TTC549 (cell line): ENCODE results near the gene STK24.

Experiments used
- FAIRE-seq: peaks from 2 replicates; lab custom pipeline; 2012; peaks lifted over from hg19 to GRCh38; lab: Jason Lieb, UNC

The STK24 gene

DNA sequence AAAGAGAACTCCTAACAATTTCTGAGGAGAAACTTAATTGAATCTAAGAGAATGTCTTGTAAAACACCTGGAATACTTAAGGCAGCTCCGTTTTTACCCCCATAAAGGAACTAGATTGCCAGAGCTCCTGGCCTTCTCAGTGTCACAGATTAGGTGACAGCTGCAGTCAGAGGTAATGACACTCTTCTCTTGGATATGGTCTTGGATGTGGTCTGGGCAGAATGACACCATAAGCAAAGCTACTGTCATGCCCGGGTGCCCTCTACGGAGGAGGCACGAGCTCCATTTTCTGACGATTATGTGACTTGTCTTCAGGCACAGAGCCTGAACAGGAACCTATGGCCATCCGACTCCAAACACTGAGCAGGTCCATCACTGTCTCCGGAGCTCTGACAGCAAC is 46.7 kb downstream of the STK24 start:
- FAIRE-seq: no peak

DNA sequence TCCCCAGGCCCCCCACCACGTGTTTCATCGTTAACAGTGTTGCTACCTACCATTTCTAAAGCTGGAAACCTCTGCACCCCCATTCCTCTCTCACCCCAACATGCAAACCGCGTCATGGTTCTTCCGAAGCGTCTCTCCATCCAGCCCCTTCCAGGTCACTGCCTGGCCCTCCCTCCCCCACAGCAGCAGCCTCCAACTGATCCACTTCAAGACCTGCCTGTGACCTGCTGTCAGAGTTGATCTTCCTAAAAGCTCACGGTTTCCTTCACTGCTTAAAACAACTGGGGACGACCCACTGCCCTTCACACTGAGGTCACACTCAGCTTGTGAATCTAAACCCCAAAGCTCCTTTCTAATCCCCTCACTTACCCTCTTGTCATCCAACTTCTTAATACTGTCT is 47.7 kb downstream of the STK24 start:
- no peak for FAIRE-seq

DNA sequence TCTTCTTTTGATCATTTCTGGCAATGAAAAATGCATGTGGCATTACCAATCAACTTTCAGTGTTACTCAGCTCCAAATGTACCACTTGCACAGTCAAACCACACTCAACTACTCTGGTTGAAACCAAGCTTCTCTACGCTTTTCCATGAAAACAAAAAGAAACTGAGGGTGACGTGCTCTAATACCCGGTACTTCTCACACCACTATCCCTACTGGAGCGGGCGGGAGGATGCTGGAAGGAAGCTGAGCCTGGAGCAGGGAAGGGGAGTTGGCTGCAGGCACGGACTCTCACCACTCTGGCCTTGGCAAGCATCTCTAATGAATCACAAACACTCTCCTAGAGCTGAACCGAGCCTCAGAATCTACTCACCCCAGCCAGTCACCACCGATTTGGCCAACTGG is 48.2 kb downstream of the STK24 start:
- no peak for FAIRE-seq

DNA sequence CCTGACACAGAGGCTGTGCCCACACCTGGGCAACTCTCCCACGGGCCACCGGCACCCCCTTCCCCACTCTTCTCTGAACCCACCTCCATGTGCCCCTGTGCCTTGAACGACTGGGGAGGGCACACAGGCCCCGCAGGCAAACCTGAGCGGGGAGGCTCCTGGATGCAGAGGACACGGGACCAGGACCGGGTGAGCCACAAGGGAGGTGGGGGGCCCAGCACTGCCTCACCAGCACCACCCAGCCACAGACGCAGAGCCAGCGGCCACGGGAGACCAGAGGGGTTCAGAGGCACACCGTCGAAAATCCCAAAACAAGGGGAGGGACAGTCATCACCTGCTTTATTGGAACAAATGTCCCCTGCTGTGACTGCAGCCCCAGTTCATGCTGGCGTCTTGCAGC is 49.4 kb downstream of the STK24 start:
- FAIRE-seq: no peak

DNA sequence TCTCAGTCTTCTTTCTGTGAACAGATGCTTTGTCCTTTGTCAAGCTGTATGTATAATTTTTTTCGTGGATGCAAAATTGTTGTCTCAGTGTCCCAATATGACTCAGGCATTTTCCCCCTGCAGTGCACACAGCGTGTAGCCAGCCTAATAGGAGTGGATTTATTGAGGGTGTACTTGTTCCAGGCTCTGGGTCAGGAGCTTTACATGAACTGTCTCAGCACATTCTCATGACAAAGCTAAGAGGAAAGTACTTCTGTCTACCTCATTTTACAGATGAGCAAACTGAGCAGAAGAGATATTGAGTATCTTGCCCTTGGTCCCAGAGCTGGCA is 50.8 kb downstream of the STK24 start:
- FAIRE-seq: no peak

DNA sequence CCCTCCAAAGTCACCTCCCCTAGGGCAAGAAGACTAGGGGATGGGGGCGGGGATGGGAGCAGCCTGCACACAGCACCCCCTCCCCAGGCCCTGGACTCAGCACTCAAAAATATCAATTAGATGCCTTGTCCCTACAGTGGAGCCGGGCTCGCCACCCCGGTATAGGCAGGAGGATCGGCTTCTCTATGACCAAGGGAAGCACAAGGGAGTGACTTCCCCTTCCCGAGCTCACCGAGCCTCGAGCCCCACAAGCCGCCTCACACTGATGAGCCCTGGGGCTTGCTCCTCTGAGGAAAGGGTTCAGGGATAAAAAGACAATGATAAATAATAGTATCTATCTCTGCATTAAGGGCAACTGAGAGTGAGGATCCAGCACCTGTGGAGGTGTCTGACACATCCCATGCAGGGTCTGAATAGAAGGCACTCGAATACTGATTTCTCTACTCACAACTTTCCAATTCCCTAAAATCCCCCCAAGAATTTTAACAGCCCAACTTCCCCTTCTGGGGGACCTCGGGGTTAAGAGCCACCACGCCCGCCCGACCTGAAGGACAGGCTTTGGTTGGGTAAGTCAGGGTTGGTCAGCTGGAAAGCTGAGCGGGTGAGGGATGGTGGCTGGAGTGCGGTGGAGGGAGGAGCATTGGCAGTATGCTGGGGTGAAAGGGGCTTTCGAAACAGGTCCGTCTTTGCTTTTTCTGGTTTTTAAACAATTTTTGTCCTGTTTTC is 51.3 kb downstream of the STK24 start:
- FAIRE-seq: no peak

DNA sequence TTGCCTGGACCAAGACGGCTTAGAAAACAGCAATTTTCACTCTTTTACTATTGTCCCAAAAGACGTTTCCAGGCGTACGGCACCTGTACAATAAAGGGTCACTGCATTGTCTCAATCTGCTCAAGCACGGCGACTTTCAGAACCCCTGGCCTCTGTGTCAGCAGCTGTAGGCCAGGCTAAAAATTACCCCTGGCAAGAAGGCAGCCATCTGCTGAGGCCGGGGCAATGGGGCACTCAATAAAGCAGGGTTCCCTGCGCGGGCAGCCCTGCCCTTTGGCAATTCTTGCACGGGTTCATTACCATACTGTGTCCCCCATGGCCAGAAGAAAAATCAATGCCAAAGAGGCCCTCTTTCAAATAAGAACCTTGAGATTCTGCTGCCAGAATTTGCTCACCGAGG is 52.1 kb downstream of the STK24 start:
- no peak for FAIRE-seq

DNA sequence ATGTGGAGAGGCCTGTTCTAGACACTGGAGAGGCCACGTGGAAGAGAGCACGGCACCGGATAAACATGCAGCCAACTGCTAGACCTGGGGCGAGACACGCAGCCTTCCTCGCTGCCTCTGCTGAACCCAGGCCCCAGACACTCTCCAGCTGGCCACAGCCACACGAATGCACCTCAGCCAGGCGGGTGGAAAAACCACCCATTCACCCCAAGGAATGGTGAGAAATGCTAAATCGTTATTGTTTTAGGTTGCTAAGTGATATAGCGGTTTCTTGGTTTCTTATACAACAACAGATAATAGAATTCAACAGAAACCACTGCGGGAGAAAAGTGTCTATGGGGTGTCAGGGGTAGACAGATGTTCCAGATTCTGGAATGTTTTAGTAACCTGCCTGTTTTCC is 52.5 kb downstream of the STK24 start:
- no peak for FAIRE-seq

DNA sequence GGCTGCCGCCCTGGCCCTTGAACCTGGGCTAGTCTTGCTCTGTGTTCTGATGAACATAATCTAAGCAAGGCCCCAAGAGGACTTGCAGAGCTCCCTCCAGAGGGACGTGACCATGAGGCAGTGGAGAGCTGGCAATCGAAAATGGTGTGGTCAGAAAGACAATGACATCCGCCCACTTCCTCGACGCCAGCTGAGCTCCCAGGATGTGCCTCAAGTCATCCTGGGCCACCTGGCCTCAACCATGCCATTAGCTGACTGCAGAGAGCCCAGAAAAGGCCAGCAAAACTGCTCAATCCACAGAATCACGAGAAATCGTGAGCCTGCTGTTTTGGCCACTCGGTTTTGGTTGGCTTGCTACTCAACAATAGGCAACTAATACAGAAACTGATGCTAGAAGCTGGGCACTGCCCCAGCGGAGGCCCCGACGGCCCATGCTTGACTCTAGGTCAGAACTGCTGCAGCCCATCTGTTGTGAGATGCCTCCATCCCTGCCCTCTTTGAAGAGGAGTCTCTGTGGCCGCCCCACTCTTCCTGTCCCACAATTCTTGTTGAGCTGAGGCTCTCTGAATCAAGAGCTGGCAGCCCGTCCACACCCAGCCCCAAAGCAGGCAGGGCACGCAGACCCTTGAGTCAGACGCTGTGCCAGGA is 53.3 kb downstream of the STK24 start:
- FAIRE-seq: no peak

DNA sequence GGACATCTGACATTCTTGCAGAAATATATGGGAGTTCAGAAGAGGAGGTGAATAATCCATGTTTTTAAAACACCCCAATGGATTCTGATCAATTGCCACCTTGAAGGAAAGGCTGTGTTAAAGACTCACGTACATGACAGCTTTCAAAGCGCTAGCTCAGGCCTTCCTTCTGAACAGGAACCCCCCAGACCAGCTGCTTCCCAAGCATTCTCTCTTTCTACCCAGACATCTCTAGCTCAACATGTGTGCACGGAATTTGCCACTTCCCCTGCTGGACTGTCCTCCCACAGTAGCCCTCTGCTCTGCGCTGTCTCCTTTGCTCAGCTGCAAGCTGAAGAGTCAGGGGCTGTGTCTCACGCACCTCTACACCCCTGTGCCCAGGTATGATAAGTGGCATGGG is 54.5 kb downstream of the STK24 start:
- FAIRE-seq: no peak

DNA sequence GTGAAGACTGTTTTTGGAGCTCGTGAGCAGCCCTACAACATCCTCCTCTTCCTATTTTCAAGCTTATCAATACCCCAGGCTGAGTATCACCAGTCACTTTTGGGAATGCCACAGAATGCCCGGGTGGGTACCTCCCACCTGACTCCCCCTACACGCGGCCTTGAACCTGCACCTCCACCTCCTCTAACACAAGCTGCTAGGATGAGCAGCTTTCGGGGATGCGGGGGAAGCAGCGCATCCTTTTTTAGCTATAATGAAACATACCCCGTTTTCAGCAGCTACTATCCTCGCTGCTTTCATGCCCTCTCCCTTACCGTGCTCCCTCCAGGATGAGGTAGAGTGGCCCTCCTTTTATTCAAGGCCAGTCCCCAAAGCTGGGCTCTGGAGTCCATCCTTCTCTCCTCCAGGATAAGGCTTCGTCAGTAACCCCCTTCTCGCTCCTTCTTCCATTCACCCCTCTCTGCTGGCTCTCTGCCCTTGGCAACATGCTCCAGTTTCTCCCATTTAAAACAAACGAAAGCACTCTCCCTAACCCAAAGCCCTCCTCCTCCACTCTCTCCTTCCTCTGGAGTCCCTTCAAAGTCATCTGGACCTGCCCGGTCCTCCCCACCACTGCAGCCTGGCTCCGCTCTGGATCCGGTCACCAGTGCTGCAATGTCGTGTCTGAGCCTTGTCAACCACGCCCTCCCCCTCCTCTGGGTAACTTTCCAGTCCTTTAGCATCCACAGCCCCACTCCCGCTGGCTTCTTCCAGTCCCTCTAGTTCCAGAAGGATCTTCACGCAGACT is 55.3 kb downstream of the STK24 start:
- FAIRE-seq: no peak

DNA sequence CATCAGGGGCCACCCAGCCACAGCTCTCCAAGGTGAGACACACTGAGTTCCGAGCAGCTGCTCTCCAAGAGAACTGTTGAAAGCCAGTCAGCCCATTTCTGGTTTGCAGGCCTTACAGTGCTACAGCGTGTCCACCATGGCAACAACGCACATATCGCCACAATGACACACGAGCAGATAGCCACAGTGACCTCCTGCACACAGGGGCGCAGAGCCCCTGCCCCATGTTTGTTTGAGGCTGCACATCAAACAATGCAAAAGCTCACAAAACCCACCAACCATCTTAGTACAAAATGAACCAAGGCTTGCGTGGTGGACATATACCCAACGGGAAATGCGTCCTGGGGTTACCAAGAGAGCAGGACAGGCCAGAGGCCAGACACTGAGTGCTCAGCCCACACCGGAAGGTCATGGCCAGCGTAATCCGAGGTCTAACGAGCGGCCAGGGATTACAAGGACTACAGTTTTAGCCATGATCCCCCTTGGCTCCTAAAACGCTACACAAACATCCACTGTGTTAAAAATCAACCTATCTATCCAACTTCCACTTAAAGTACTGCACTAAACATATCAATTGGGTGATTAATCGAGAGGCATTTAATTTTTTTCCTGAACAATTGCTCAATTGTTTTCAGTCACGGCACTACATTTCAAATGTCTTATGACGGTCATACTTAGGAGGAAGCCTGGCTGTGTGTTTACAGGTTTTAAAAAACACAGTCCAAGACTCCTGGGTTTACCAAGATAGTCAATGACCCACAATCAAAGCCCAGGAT is 56.0 kb downstream of the STK24 start:
- FAIRE-seq: no peak

DNA sequence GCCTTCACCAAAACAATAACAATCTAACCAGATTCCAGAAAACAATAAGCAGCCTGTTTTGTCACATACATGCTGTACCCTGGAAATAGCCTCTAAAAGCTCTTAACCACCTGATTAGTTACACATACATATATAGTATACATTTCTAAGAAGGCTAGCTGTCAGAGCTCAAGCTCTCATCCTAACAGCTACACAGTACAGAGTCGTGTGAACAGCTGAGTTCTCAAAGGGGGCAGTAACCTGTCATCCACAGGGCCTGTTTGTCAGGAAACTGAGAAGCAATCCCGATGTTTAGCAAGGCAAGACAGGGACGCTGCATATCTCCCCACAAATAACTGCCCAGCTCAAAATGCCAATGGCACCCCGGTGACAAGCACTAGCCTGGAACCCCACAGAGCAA is 56.9 kb downstream of the STK24 start:
- no peak for FAIRE-seq

DNA sequence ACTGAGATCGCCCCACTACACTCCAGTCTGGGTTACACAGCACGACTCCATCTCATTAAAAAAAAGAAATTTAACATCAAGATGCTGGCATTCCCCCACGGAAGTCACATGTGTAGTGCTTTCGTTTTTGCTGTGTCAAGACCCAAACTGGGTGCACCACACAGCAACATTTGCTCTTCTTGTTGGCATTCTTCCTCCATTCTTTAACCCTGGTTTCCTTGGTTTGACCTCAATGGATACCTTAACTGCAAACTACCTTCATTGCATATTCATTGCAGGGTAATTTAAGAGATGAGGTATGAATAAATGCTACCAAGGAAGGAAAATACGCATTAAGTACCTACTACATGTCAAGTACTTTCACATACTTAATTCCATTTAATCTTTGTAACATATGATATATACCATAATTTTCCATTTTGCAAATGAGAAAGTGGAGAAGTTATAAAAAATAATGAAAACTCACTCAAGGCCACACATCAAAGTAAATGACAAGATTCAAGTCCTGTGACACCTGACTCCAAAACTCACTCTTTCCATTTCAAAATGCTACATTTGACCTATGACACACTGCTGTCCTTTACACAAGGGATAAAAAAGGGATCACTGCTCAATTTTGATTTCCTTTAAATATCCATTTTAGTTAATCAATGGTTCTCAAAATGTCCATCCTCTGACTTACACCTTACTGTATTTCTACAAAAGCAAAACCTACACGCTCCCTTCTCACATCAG is 59.2 kb downstream of the STK24 start:
- FAIRE-seq: no peak

DNA sequence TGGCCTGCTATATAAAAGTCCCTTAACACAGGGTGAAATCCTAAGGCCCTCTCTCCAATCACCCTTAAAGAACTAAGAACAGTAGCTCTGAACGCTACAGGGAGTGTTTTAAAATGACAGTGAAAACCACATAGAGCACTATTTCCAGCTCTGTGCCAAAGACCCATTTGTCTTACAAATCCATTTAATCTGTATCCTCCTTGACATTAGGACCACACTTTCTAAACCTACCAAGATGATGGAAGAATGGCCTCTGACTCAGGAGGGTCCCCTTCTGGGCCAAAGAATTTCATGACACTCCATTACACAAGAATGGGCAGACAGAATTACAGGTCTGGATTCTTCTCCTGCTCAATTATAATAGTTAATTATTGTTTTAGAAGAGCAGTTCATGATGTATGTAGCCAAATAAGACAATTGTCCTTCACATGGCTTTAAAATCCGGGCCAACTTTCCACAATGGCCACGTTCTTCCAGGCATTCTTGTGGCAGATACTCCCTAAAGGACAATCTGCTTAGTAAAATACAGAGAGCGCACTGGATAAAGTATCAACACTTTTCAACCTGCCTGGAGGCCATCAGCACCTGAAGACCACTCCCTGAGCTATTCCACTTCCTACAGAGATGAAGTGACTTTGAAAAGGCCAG is 61.0 kb downstream of the STK24 start:
- no peak for FAIRE-seq

DNA sequence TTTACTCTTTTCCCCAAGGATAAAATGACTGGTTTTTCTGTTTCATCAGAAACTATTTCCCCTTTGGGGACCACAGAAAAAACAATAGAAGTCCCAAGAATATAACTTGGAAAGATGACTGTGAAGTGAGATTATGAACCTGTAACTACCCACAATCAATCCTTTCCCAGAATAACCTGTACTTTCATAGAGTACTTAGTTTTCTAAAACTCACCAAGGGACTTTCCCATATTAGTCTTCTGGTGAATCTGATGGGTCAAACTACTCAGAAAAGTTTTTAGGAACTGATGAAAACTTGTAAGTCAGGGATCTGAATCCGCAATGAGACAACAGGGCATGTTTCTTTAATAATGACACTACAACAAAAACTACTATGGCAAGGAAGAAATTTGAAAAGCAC is 62.6 kb downstream of the STK24 start:
- FAIRE-seq: no peak

DNA sequence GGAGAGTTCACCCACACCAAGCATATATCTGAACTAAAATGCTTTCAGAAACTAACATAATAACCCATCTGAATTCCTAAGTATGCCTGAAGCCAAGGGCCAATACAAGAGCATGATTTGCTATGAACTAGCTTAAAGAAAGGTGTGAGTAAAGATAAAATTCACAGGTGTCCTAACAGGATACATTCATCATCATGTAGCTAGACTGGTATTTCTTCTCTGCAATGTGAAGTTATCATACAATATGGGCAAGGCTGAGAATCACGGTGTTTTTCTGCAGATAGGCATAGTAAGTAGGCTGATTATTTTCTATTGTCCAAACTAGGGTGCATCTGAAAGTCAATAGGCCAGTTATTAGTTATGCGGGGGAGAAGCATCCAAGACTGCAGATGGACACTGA is 63.1 kb downstream of the STK24 start:
- no peak for FAIRE-seq

DNA sequence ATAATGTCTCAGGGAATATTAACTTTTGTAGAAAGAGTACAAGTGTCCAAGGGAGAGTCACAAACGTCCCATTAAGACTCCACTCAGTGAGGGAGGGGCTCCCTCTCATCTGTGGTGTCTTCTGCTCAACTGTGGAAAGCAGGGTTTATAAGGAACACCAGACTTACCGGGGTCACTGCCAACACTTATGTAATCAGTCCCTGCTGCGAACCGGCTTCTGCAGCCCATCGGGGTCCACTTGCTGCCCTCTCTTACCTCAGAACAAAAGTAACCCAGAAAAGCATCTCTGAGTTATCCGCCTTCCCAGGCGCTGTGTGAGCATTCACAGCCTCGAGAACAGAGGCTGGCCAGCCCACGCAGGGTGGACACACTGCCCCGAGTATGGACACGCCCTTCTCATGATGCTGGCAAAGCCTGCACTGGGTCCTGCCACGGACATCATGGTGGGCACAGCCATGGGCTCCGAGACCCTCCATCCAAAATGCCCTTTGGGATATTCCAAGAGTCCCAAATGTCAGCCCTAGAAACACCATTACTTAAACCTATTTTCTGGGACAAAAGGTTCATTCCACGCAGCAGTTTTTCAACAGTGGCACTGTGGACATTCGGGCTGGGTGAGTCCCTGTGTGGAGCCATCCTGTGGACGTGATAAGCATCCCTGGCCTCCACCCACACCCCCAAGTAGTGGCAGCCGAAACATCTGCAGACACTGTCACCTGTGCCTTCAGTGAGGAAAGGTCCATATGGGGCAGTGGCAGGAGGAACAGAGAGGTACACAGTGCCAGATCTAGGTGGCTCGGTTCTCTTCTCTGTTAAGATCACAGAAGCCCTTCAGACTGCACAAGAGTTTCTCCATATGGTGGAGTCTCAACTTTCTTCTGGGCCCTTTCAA is 63.9 kb downstream of the STK24 start:
- no peak for FAIRE-seq

DNA sequence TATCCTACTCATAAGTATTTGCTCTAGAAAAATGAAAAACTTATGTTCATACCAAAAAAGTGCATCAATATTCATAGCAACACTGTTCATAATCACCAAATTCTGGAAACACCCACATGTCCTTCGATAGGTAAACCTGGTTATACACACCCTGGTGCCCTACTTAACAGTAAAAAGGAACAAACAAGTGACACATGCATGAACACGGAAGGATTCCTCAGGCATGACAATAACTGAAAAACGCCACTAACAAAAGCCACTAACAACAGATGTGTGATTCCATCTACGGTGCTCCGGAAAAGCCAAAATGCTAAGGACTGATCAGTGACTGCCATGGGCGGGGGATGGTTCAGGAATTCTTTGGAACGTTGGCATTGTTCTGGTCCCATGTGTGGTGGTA is 65.5 kb downstream of the STK24 start:
- FAIRE-seq: no peak

DNA sequence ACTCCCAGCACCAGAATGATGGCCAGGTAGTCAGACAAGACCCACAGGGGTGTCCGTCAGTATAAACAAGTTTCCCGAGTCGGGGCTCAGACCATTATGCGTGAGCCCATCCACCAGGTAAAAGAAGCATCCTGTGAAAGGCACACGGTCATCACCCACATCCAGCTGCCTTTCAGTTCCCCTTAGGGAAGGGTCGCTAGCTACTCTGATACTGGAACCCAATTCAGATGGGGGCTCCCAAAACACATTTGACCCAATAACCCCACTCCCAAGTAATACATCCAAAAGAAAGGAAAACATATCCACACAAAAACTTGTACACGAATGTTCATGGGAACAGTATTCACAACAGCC is 66.8 kb downstream of the STK24 start:
- FAIRE-seq: no peak
